WTC11 (cell line): ENCODE results near the gene MRPL22. TPM values are rescaled to one million over a fixed set of nuclear protein-coding genes. Genes with fewer than 3 reads are reported as not detected.

ENCODE experiments used
- ATAC-seq: fragments of 200-7000 bp; cut with Tn5 transposase; 2 replicates; pipeline ENCODE4 v1.10.0; 2021; ENCODE audit warnings: mild to moderate bottlenecking, moderate library complexity
- CTCF ChIA-PET: fragments of 300-600 bp; sonication (Branson Sonifier 250); formaldehyde crosslinking; loops from one replicate; lab custom pipeline; 2021; ENCODE audit warnings: antibody characterized with exemption; lab: Charles Lee
- POLR2A ChIA-PET: fragments of 350-600 bp; sonication (Branson Sonifier 250); formaldehyde crosslinking; loops from one replicate; lab custom pipeline; 2021; ENCODE audit warnings: antibody characterized with exemption; lab: Charles Lee
- DNase-seq: peaks from one replicate; pipeline ENCODE4 v3.0.0; 2021; ENCODE audit warnings: low spot score
- H3K27ac Mint-ChIP-seq: 2 replicates; pipeline ENCODE4 v1.8.0; 2021; ENCODE audit warnings: mixed read lengths
- H3K27me3 Mint-ChIP-seq: 2 replicates; pipeline ENCODE4 v1.8.0; 2021; ENCODE audit warnings: low read depth, mild to moderate bottlenecking, moderate library complexity, mixed read lengths
- H3K36me3 Mint-ChIP-seq: 2 replicates; pipeline ENCODE4 v1.8.0; 2021; ENCODE audit warnings: mixed read lengths
- H3K4me1 Mint-ChIP-seq: 2 replicates; pipeline ENCODE4 v1.8.0; 2022; ENCODE audit warnings: mixed read lengths
- H3K4me3 Mint-ChIP-seq: 2 replicates; pipeline ENCODE4 v1.8.0; 2021; ENCODE audit warnings: mild to moderate bottlenecking, moderate library complexity, mixed read lengths
- H3K9me3 Mint-ChIP-seq: 2 replicates; pipeline ENCODE4 v1.8.0; 2021; ENCODE audit warnings: mixed read lengths
- ATF6 ChIP-seq: sonication (generic); formaldehyde crosslinking; IDR thresholded peaks from 2 replicates; pipeline ENCODE4 v1.8.1; 2023; ENCODE audit warnings: mild to moderate bottlenecking, missing genetic modification reagents
- CBFB ChIP-seq: sonication (generic); formaldehyde crosslinking; IDR thresholded peaks from 2 replicates; pipeline ENCODE4 v1.8.1; 2022; ENCODE audit warnings: mild to moderate bottlenecking, low read depth, missing genetic modification reagents
- CREM ChIP-seq: sonication (generic); formaldehyde crosslinking; IDR thresholded peaks from 2 replicates; pipeline ENCODE4 v1.8.1; 2022; ENCODE audit warnings: mild to moderate bottlenecking, missing genetic modification reagents, moderate library complexity
- ELF4 ChIP-seq: sonication (generic); formaldehyde crosslinking; IDR thresholded peaks from 2 replicates; pipeline ENCODE4 v1.8.1; 2022; ENCODE audit warnings: low read depth, mild to moderate bottlenecking, moderate library complexity, missing genetic modification reagents
- FOXK1 ChIP-seq: sonication (generic); formaldehyde crosslinking; IDR thresholded peaks from 2 replicates; pipeline ENCODE4 v1.8.0; 2022; ENCODE audit warnings: mild to moderate bottlenecking, moderate library complexity, missing genetic modification reagents
- GABPB1 ChIP-seq: sonication (generic); formaldehyde crosslinking; IDR thresholded peaks from 2 replicates; pipeline ENCODE4 v1.8.1; 2023; ENCODE audit warnings: mild to moderate bottlenecking, missing genetic modification reagents
- GTF2I ChIP-seq: fragments of 250-450 bp; sonication (Bioruptor Pico); conservative IDR thresholded peaks from 2 replicates; pipeline ENCODE4 v1.4.0; 2021; ENCODE audit warnings: mild to moderate bottlenecking
- HMGA2 ChIP-seq: fragments of 250-450 bp; sonication (Bioruptor Pico); IDR thresholded peaks from 2 replicates; pipeline ENCODE4 v1.4.0; 2021; ENCODE audit warnings: mild to moderate bottlenecking, moderate library complexity
- HMGXB4 ChIP-seq: sonication (generic); formaldehyde crosslinking; IDR thresholded peaks from 2 replicates; pipeline ENCODE4 v1.8.1; 2023; ENCODE audit warnings: mild to moderate bottlenecking, moderate library complexity, missing genetic modification reagents
- IRF2 ChIP-seq: sonication (generic); formaldehyde crosslinking; IDR thresholded peaks from 2 replicates; pipeline ENCODE4 v1.8.0; 2022; ENCODE audit warnings: low read depth, missing genetic modification reagents, borderline replicate concordance
- JAZF1 ChIP-seq: fragments of 250-450 bp; sonication (Bioruptor Pico); IDR thresholded peaks from 2 replicates; pipeline ENCODE4 v1.9.0; 2021; ENCODE audit warnings: moderate library complexity, mild to moderate bottlenecking, inconsistent platforms
- JUN ChIP-seq: sonication (generic); formaldehyde crosslinking; IDR thresholded peaks from 2 replicates; pipeline ENCODE4 v1.8.0; 2023; ENCODE audit warnings: mild to moderate bottlenecking, missing genetic modification reagents
- NR3C1 ChIP-seq: sonication (generic); formaldehyde crosslinking; conservative IDR thresholded peaks from 2 replicates; pipeline ENCODE4 v1.8.1; 2023; ENCODE audit warnings: low read depth, mild to moderate bottlenecking, missing genetic modification reagents
- PRDM15 ChIP-seq: sonication (generic); formaldehyde crosslinking; IDR thresholded peaks from 2 replicates; pipeline ENCODE4 v1.8.0; 2022; ENCODE audit warnings: missing genetic modification reagents
- USF1 ChIP-seq: sonication (generic); formaldehyde crosslinking; IDR thresholded peaks from 2 replicates; pipeline ENCODE4 v1.8.0; 2022; ENCODE audit warnings: mild to moderate bottlenecking, missing genetic modification reagents
- ZBTB21 ChIP-seq: sonication (generic); formaldehyde crosslinking; IDR thresholded peaks from 2 replicates; pipeline ENCODE4 v1.8.1; 2023; ENCODE audit warnings: mild to moderate bottlenecking, missing genetic modification reagents, borderline replicate concordance
- ZMAT4 ChIP-seq: fragments of 250-450 bp; sonication (Bioruptor Pico); IDR thresholded peaks from 2 replicates; pipeline ENCODE4 v1.9.0; 2021; ENCODE audit warnings: mild to moderate bottlenecking
- ZNF121 ChIP-seq: sonication (generic); formaldehyde crosslinking; IDR thresholded peaks from 2 replicates; pipeline ENCODE4 v1.8.0; 2023; ENCODE audit warnings: missing genetic modification reagents
- ZNF138 ChIP-seq: sonication (generic); formaldehyde crosslinking; conservative IDR thresholded peaks from 2 replicates; pipeline ENCODE4 v1.8.1; 2022; ENCODE audit warnings: mild to moderate bottlenecking, moderate library complexity, missing genetic modification reagents
- ZNF263 ChIP-seq: sonication (generic); formaldehyde crosslinking; IDR thresholded peaks from 2 replicates; pipeline ENCODE4 v1.8.1; 2022; ENCODE audit warnings: low read depth, mild to moderate bottlenecking, moderate library complexity, missing genetic modification reagents
- ZNF317 ChIP-seq: sonication (generic); formaldehyde crosslinking; IDR thresholded peaks from 2 replicates; pipeline ENCODE4 v1.8.1; 2023; ENCODE audit warnings: low read depth, mild to moderate bottlenecking, moderate library complexity, missing genetic modification reagents, borderline replicate concordance
- ZNF416 ChIP-seq: fragments of 250-450 bp; sonication (Bioruptor Pico); IDR thresholded peaks from 2 replicates; pipeline ENCODE4 v1.9.0; 2021; ENCODE audit warnings: mild to moderate bottlenecking, inconsistent platforms
- total RNA-seq: library from RNA; stranded (reverse); gene quantifications from 3 replicates; pipeline ENCODE4 v1.2.3, GENCODE V29; 2021
- TF ChIP-seq, protein P1 (sequence below): fragments of 250-450 bp; sonication (Bioruptor Pico); IDR thresholded peaks from 2 replicates; pipeline ENCODE4 v1.8.0; 2021; ENCODE audit warnings: mild to moderate bottlenecking

Gene MRPL22
- total RNA-seq, 1 experiment from 2014 or later, result 52.0 TPM

GRCh38 chr5:154948313-154948712 lies 7.4 kb downstream of the MRPL22 start (continued):
- TF ChIP-seq, protein P1, sequence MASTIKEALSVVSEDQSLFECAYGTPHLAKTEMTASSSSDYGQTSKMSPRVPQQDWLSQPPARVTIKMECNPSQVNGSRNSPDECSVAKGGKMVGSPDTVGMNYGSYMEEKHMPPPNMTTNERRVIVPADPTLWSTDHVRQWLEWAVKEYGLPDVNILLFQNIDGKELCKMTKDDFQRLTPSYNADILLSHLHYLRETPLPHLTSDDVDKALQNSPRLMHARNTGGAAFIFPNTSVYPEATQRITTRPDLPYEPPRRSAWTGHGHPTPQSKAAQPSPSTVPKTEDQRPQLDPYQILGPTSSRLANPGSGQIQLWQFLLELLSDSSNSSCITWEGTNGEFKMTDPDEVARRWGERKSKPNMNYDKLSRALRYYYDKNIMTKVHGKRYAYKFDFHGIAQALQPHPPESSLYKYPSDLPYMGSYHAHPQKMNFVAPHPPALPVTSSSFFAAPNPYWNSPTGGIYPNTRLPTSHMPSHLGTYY, result no peak
- TF ChIP-seq ZNF263 (CRISPR knock-in tag), result no peak
- TF ChIP-seq USF1 (CRISPR knock-in tag), result no peak
- TF ChIP-seq GABPB1, result no peak
- no peak for TF ChIP-seq CBFB
- TF ChIP-seq CREM (CRISPR knock-in tag), result no peak
- TF ChIP-seq JUN (CRISPR knock-in tag), result no peak
- TF ChIP-seq ZNF416, result no peak
- TF ChIP-seq GTF2I (CRISPR knock-in tag), result no peak
- TF ChIP-seq, all 79 proteins: peak for 0

- POLR2A ChIA-PET, result no interaction called here
- CTCF ChIA-PET, result no interaction called here
- ATAC-seq (no peak), DNase-seq (no peak)
- Mint-ChIP-seq H3K4me1 (no peaks in the 10 kb centered on the region), H3K9me3 (no peaks in the 10 kb centered on the region), H3K36me3 (peaks cover 3% of the 10 kb centered on the region; the same call in 1 of the 2 replicates), H3K27me3 (no peaks in the 10 kb centered on the region), H3K27ac (no peak overlapping the region), H3K4me3 (no peak overlapping the region)
- TF ChIP-seq ATF6 (no peak), ZNF317 (CRISPR knock-in tag) (no peak), IRF2 (CRISPR knock-in tag) (no peak), ZNF138 (no peak), FOXK1 (CRISPR knock-in tag) (no peak), HMGA2 (CRISPR knock-in tag) (no peak), PRDM15 (CRISPR knock-in tag) (no peak), ZMAT4 (CRISPR knock-in tag) (no peak), HMGXB4 (no peak), ZNF121 (CRISPR knock-in tag) (no peak), ELF4 (CRISPR knock-in tag) (no peak), ZBTB21 (CRISPR knock-in tag) (no peak), NR3C1 (CRISPR knock-in tag) (no peak), JAZF1 (CRISPR knock-in tag) (no peak)
- TF ChIP-seq, protein P1, result no peak
These were observed 8.9 kb downstream of the MRPL22 start for GRCh38 chr5:154949781-154950180.
